ENCODE data around the gene PI4KA.

DNA sequence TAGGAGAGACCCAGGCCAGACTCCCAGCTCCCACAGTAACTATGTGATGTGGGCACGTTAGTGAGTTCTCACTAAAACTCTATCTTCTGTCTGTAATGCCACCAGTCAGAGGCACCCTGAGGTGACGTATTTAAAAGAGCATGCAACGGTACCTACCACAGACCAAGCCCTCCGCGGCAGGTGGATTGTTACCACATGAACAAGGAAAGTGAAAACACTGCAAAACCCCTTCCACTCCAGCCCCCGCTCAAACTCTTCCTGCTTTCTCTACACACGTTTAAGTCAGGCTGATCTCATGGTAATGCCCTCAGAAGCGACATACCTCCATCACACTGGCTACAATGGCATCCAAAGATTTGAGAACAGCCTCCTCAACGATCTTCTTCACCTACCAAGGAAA, 48.0 kb downstream of the PI4KA start:
- no peak for TF ChIP-seq POLR2A (IDR thresholded peaks at IDR 0.05)
- TF ChIP-seq, protein P1, sequence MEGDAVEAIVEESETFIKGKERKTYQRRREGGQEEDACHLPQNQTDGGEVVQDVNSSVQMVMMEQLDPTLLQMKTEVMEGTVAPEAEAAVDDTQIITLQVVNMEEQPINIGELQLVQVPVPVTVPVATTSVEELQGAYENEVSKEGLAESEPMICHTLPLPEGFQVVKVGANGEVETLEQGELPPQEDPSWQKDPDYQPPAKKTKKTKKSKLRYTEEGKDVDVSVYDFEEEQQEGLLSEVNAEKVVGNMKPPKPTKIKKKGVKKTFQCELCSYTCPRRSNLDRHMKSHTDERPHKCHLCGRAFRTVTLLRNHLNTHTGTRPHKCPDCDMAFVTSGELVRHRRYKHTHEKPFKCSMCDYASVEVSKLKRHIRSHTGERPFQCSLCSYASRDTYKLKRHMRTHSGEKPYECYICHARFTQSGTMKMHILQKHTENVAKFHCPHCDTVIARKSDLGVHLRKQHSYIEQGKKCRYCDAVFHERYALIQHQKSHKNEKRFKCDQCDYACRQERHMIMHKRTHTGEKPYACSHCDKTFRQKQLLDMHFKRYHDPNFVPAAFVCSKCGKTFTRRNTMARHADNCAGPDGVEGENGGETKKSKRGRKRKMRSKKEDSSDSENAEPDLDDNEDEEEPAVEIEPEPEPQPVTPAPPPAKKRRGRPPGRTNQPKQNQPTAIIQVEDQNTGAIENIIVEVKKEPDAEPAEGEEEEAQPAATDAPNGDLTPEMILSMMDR (IDR thresholded peaks at IDR 0.05), result no peak

Measured in stomach (tissue), 4 donors.